Nephron progenitor cell (in vitro differentiated cells): ENCODE results near the gene PCSK5.

ENCODE experiments used
- DNase-seq: peaks from one replicate; pipeline ENCODE4 v3.0.0; 2021
- H3K27ac Mint-ChIP-seq: 2 replicates; pipeline ENCODE4 v1.8.0; 2021; ENCODE audit warnings: mild to moderate bottlenecking, moderate library complexity, mixed read lengths
- H3K27me3 Mint-ChIP-seq: 2 replicates; pipeline ENCODE4 v1.8.0; 2021; ENCODE audit warnings: mild to moderate bottlenecking, low read depth, mixed read lengths; ENCODE audit not compliant: poor library complexity
- H3K36me3 Mint-ChIP-seq: 2 replicates; pipeline ENCODE4 v1.8.0; 2021; ENCODE audit warnings: low read depth, mixed read lengths
- H3K4me1 Mint-ChIP-seq: 2 replicates; pipeline ENCODE4 v1.8.0; 2021; ENCODE audit warnings: mixed read lengths
- H3K4me3 Mint-ChIP-seq: 2 replicates; pipeline ENCODE4 v1.8.0; 2021; ENCODE audit warnings: mild to moderate bottlenecking, moderate library complexity, mixed read lengths
- H3K9me3 Mint-ChIP-seq: 2 replicates; pipeline ENCODE4 v1.8.0; 2021; ENCODE audit warnings: mild to moderate bottlenecking, moderate library complexity, mixed read lengths
- CTCF ChIP-seq: fragments of 200-600 bp; sonication (generic); IDR thresholded peaks from 2 replicates; pipeline ENCODE4 v1.5.0; 2021; ENCODE audit warnings: antibody characterized with exemption

PCSK5 gene

GRCh38 chr9:76213751-76214150 is 323.3 kb downstream of the PCSK5 start:
- H3K27ac Mint-ChIP-seq, result no peak overlapping the region
- peaks cover 35% of the 10 kb centered on the region for H3K4me1 Mint-ChIP-seq
- H3K27me3 Mint-ChIP-seq, result no peaks in the 10 kb centered on the region
- no peaks in the 10 kb centered on the region for H3K9me3 Mint-ChIP-seq
- no peaks in the 10 kb centered on the region for H3K36me3 Mint-ChIP-seq
- H3K4me3 Mint-ChIP-seq, result no peak overlapping the region
- no peak for DNase-seq
- no peak for TF ChIP-seq CTCF

- no peaks in the 10 kb centered on the region for H3K9me3 Mint-ChIP-seq
- H3K36me3 Mint-ChIP-seq, result no peaks in the 10 kb centered on the region
- no peaks in the 10 kb centered on the region for H3K27me3 Mint-ChIP-seq
- no peak overlapping the region for H3K4me3 Mint-ChIP-seq
- TF ChIP-seq CTCF, result no peak
- peaks cover 48% of the 10 kb centered on the region for H3K4me1 Mint-ChIP-seq
- H3K27ac Mint-ChIP-seq, result no peak overlapping the region
- DNase-seq, result no peak
Observed at GRCh38 chr9:76215066-76215465, 324.6 kb downstream of the PCSK5 start.

- no peaks in the 10 kb centered on the region for H3K9me3 Mint-ChIP-seq
- TF ChIP-seq CTCF, result no peak
- no peak for DNase-seq
- H3K4me1 Mint-ChIP-seq, result peaks cover 56% of the 10 kb centered on the region
- H3K27me3 Mint-ChIP-seq, result no peaks in the 10 kb centered on the region
- H3K4me3 Mint-ChIP-seq, result no peak overlapping the region
- no peaks in the 10 kb centered on the region for H3K36me3 Mint-ChIP-seq
- H3K27ac Mint-ChIP-seq, result no peak overlapping the region
Observed at GRCh38 chr9:76216161-76216649, 325.7 kb downstream of the PCSK5 start.

GRCh38 chr9:76218117-76218885 is 327.8 kb downstream of the PCSK5 start:
- Mint-ChIP-seq H3K4me1 (peaks cover 51% of the 10 kb centered on the region), H3K27me3 (no peaks in the 10 kb centered on the region)

GRCh38 chr9:76218886-76219445 is 328.5 kb downstream of the PCSK5 start:
- no peaks in the 10 kb centered on the region for H3K9me3 Mint-ChIP-seq
- H3K4me1 Mint-ChIP-seq, result peaks cover 51% of the 10 kb centered on the region
- H3K27me3 Mint-ChIP-seq, result no peaks in the 10 kb centered on the region
- no peaks in the 10 kb centered on the region for H3K36me3 Mint-ChIP-seq
- no peak for TF ChIP-seq CTCF
- peak; percentile 25 for DNase-seq
- peak overlapping the region; percentile 92 for H3K27ac Mint-ChIP-seq
- peak overlapping the region; percentile 41 for H3K4me3 Mint-ChIP-seq

More at GRCh38 chr9:76218117-76218885, 327.8 kb downstream of the PCSK5 start:
- Mint-ChIP-seq H3K9me3 (no peaks in the 10 kb centered on the region), H3K4me3 (peak overlapping the region; percentile 41), H3K27ac (peak overlapping the region; percentile 92), H3K36me3 (no peaks in the 10 kb centered on the region)
- no peak for DNase-seq
- no peak for TF ChIP-seq CTCF
